ENCODE data around the gene TLE1.

The TLE1 gene

DNA sequence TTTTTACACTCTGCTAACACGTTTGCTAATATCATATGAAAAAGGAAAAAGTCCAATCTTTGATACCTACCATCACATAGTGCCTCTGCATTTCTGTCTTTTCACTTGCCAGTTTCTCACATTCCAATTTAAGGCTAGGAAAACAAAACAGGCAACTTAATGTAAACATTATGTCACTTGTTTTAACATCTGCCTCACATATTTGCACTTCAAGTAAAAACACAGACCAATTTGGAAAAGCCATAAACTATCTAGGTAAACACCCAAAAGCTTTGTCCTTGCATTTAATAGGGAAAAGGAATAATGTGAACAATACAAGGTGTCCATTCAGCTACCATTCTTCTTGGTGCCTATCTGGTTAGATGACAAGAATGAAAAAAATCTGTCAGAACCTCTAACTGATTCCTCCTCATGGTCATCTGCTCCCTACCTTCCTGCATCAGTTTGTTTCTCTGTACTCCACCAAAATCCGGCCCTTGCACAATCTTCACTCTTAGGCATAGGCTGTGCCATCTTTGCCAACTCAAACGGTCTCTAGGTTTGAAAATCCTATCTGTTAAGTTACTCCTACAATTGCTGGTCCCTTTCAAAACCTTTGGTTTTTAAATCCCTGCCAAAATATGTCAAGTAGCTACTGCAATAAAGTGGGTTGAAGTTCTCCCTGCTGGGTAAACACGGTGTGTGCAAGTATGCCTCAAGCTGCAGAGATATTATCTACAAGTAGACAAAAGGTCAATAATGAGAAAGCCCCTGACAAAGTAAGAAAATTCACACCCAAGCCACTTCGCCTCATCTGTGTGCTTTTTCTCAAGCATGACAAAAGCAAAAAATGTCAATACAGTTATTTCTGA is 3.4 kb downstream of the TLE1 start:
- TF ChIP-seq, protein P1, sequence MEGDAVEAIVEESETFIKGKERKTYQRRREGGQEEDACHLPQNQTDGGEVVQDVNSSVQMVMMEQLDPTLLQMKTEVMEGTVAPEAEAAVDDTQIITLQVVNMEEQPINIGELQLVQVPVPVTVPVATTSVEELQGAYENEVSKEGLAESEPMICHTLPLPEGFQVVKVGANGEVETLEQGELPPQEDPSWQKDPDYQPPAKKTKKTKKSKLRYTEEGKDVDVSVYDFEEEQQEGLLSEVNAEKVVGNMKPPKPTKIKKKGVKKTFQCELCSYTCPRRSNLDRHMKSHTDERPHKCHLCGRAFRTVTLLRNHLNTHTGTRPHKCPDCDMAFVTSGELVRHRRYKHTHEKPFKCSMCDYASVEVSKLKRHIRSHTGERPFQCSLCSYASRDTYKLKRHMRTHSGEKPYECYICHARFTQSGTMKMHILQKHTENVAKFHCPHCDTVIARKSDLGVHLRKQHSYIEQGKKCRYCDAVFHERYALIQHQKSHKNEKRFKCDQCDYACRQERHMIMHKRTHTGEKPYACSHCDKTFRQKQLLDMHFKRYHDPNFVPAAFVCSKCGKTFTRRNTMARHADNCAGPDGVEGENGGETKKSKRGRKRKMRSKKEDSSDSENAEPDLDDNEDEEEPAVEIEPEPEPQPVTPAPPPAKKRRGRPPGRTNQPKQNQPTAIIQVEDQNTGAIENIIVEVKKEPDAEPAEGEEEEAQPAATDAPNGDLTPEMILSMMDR (IDR thresholded peaks at IDR 0.05; ENCODE audit: control insufficient read depth, extremely low read depth, insufficient read depth): peak; percentile 12; the same call in 1 of the 2 replicates
- peak; percentile 94 for DNase-seq (ENCODE audit: low read depth)
- H3K4me3 ChIP-seq (ENCODE audit: low read depth, low read length): no peak overlapping the region; the same call in 1 of the 2 replicates

DNA sequence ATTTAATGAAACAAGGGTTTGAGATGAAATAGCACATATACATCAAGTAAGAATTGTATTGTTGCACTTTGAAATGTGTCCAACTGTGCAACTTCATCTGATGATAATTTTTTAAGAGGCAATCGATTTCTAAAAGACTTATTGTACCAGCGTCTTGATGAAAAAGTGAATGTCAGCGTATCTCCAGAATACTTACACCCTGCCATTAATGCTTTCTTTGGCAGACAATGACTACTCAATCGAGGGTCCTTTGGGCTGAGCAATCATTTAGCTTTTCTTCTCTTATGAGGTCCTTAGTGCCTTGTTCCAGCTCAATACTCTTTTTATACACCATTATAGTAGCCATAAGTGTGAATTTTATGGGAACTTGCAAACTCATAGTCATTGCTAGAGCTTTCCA is 4.7 kb downstream of the TLE1 start:
- no peak overlapping the region for H3K4me3 ChIP-seq (ENCODE audit: low read depth, low read length)
- DNase-seq (ENCODE audit: low read depth): no peak
- TF ChIP-seq, protein P1 (IDR thresholded peaks at IDR 0.05; ENCODE audit: control insufficient read depth, extremely low read depth, insufficient read depth): no peak

DNA sequence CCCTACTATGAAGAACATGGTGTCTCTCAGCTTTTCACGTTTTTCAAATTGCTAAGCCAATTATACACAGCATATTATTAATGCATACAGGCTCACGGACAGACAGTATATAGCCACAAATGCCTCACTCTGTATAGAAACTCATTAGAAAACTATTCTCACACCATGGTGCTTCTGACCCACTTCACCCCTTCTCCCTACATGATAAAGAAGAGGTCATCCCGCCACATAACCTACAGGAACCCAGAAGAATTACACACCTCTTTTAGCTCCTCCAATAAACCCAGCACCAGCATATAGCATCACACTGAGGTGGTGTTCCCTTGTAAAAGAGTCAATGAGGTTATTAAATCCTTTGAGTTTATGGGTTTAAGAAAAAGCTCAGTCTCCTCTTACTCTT is 5.6 kb downstream of the TLE1 start:
- DNase-seq (ENCODE audit: low read depth): no peak
- TF ChIP-seq, protein P1 (IDR thresholded peaks at IDR 0.05; ENCODE audit: control insufficient read depth, extremely low read depth, insufficient read depth): no peak
- H3K4me3 ChIP-seq (ENCODE audit: low read depth, low read length): no peak overlapping the region

DNA sequence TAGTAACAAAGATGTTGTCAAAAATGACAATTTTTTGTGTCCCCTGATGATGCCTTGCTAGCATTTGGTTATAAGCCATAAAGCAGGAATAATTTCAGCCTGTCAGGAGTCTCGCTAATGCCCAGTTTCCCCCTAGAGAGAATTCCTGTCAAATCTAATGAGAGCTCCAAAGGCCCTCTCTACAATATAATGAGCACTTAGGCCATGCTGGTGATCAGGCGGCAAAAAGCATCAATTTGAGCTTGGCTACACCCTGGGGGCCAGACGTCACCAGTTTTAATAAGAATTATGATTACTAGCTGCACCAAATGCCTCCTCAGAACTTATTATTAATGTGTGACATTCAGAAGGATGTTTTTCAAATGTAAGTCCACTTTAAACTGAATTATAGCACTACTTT is 6.1 kb downstream of the TLE1 start:
- TF ChIP-seq, protein P1 (IDR thresholded peaks at IDR 0.05; ENCODE audit: control insufficient read depth, extremely low read depth, insufficient read depth): no peak
- no peak for DNase-seq (ENCODE audit: low read depth)
- H3K4me3 ChIP-seq (ENCODE audit: low read depth, low read length): no peak overlapping the region

DNA sequence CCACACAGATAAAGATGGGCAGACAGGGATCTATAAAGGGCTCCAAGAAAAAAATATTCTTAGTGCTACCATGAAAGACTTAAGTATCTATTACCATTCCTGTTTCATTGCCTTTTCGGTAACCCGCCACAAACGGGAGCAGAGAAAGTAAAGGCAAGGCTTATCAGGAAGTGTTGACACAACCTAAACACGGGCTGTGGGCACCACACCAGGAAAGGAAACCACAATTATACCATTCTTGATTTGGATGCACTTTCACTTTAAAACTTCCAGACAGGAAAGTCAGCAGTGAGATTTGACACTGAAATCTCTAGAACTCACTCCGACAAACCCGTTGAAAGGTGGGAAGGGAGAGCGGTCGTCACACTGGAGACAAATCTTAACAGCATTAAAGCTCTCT is 6.5 kb downstream of the TLE1 start:
- TF ChIP-seq, protein P1 (IDR thresholded peaks at IDR 0.05; ENCODE audit: control insufficient read depth, extremely low read depth, insufficient read depth): no peak
- no peak for DNase-seq (ENCODE audit: low read depth)
- H3K4me3 ChIP-seq (ENCODE audit: low read depth, low read length): no peak overlapping the region

DNA sequence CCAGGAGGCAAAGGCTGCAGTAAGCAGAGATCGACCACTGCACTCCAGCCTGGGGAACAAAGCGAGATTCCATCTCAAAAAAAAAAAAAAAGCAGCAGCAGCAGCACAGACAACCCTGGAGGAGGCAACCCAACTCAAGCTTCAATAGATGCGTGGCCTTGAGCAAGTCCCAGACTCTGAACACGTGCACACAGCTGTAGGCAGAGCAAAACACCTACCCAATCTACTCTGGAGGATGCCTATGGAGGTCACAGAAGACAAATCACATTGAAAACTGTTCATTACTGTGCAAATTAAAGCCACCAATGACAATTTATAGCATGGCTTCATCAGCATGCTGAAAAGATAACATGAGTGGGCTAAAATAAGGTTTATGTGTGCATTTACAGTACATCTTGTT is 7.2 kb downstream of the TLE1 start:
- TF ChIP-seq, protein P1 (IDR thresholded peaks at IDR 0.05; ENCODE audit: control insufficient read depth, extremely low read depth, insufficient read depth): no peak
- DNase-seq (ENCODE audit: low read depth): no peak
- H3K4me3 ChIP-seq (ENCODE audit: low read depth, low read length): no peak overlapping the region

DNA sequence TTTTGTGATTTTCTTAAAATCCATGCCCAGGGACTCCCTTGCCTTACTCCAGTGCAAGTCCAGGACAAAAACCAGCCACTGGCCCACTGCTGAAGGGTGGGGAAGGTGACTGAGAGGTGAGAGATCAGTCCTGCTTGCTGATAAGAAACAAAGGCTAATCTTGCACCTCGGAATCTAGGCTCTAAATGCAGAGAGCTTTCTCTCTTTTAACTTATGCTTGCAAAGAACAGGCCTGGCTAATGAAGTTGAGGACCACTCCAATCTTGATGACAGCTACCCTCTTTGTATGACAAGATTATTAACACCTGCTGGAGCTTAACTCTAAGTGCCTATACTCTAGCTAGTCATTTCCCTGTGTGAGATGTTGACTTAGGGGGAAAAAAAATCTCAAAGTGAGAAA is 8.8 kb downstream of the TLE1 start:
- H3K4me3 ChIP-seq (ENCODE audit: low read depth, low read length): no peak overlapping the region
- DNase-seq (ENCODE audit: low read depth): no peak
- TF ChIP-seq, protein P1 (IDR thresholded peaks at IDR 0.05; ENCODE audit: control insufficient read depth, extremely low read depth, insufficient read depth): no peak
